ENCODE data around the gene PLXNA4. TPM values are rescaled to one million over a fixed set of nuclear protein-coding genes. Genes with fewer than 3 reads are reported as not detected.

Gene PLXNA4
- total RNA-seq, 1 experiment from 2014 or later = 0.10 TPM

DNA sequence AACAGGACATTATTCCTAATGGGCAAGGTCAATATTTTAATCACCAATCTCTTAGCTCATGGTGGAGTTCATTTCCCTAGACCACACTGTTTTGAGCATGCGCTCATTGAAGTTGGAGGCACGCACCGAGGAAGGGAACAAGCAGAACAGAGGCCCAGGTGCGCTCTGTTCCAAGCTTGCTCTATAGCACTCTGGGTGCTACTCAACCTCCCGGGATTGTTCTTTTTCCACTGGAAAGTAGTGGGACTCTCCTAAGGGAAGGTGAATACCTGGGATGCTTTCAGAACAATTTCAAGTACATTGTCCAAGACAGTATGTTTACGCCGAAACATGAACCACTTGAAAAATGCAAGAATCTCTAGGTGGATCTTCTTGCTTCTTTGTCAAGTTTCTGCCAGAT, 16.2 kb downstream of the PLXNA4 start:
- DNase-seq (ENCODE audit: low read depth, low spot score) = no peak
- no peaks in the 10 kb centered on the region for H3K9me3 ChIP-seq (ENCODE audit: control insufficient read depth, insufficient read depth, low read depth, low read length)
- TF ChIP-seq SIN3A (IDR thresholded peaks at IDR 0.05; ENCODE audit: borderline replicate concordance, insufficient read depth, low read depth, low read length) (no peak), POLR2AphosphoS5 (IDR thresholded peaks at IDR 0.05; ENCODE audit: low read depth, low read length) (no peak), TCF7L2 (IDR thresholded peaks at IDR 0.05; ENCODE audit: low read depth, low read length) (no peak)
- TF ChIP-seq, protein P1, sequence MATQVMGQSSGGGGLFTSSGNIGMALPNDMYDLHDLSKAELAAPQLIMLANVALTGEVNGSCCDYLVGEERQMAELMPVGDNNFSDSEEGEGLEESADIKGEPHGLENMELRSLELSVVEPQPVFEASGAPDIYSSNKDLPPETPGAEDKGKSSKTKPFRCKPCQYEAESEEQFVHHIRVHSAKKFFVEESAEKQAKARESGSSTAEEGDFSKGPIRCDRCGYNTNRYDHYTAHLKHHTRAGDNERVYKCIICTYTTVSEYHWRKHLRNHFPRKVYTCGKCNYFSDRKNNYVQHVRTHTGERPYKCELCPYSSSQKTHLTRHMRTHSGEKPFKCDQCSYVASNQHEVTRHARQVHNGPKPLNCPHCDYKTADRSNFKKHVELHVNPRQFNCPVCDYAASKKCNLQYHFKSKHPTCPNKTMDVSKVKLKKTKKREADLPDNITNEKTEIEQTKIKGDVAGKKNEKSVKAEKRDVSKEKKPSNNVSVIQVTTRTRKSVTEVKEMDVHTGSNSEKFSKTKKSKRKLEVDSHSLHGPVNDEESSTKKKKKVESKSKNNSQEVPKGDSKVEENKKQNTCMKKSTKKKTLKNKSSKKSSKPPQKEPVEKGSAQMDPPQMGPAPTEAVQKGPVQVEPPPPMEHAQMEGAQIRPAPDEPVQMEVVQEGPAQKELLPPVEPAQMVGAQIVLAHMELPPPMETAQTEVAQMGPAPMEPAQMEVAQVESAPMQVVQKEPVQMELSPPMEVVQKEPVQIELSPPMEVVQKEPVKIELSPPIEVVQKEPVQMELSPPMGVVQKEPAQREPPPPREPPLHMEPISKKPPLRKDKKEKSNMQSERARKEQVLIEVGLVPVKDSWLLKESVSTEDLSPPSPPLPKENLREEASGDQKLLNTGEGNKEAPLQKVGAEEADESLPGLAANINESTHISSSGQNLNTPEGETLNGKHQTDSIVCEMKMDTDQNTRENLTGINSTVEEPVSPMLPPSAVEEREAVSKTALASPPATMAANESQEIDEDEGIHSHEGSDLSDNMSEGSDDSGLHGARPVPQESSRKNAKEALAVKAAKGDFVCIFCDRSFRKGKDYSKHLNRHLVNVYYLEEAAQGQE (IDR thresholded peaks at IDR 0.05; ENCODE audit: insufficient read depth in 1 of 2, low read depth in 2 of 2, low read length in 1 of 2) = no peak
- TF ChIP-seq, protein P2, sequence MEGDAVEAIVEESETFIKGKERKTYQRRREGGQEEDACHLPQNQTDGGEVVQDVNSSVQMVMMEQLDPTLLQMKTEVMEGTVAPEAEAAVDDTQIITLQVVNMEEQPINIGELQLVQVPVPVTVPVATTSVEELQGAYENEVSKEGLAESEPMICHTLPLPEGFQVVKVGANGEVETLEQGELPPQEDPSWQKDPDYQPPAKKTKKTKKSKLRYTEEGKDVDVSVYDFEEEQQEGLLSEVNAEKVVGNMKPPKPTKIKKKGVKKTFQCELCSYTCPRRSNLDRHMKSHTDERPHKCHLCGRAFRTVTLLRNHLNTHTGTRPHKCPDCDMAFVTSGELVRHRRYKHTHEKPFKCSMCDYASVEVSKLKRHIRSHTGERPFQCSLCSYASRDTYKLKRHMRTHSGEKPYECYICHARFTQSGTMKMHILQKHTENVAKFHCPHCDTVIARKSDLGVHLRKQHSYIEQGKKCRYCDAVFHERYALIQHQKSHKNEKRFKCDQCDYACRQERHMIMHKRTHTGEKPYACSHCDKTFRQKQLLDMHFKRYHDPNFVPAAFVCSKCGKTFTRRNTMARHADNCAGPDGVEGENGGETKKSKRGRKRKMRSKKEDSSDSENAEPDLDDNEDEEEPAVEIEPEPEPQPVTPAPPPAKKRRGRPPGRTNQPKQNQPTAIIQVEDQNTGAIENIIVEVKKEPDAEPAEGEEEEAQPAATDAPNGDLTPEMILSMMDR (IDR thresholded peaks at IDR 0.05) = no peak
- no peak overlapping the region for H3K27ac ChIP-seq (ENCODE audit: low read length)
- intact Hi-C loops (cut with micrococcal nuclease; ENCODE audit: unreplicated experiment) (no loop called here), in situ Hi-C loops (cut with HindIII; ENCODE audit: low pct_unique_long_range_greater_than_20kb, low sequenced_read_pairs) (no loop called here)
- no peaks in the 10 kb centered on the region for H3K36me3 ChIP-seq (ENCODE audit: control insufficient read depth, insufficient read depth, low read length)
- H3K4me3 ChIP-seq (ENCODE audit: low read depth in 2 of 2, low read length in 2 of 2) = no peak overlapping the region
- no peak for ATAC-seq
- H3K27me3 ChIP-seq (ENCODE audit: control insufficient read depth, insufficient read depth, low read length) = peaks cover 2% of the 10 kb centered on the region; the same call in 1 of the 2 replicates
- CTCF ChIA-PET = no interaction called here
- POLR2A ChIA-PET = no interaction called here
- BruUV-seq (replicated peaks) = no TSS peak
- no peaks in the 10 kb centered on the region for H3K4me1 ChIP-seq (ENCODE audit: control insufficient read depth, insufficient read depth, low read length)

DNA sequence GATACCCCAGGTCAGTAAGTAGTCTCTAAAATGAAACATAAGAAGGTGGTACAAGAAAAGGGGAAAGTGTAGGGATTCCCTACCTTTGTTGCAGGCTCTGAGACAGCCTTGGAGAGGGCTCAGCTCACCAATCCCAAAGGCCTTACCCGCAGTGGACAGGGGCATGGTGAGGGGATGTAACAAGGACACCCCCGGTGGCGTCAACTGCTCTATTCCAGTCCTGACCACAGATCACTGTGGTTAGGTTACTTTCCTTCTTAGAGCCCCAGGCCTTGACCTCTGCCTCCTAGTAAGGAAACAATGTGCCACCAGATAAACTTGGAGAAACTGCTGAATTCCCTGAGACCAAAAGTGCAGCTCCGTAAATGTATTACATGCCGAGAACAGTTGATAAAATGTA, 17.5 kb downstream of the PLXNA4 start:
- BruUV-seq (replicated peaks) = no TSS peak
- DNase-seq (ENCODE audit: low read depth, low spot score) (no peak), ATAC-seq (no peak)
- Histone ChIP-seq H3K27ac (ENCODE audit: low read length) (no peak overlapping the region), H3K36me3 (ENCODE audit: control insufficient read depth, insufficient read depth, low read length) (no peaks in the 10 kb centered on the region), H3K4me3 (ENCODE audit: low read depth in 2 of 2, low read length in 2 of 2) (no peak overlapping the region), H3K27me3 (ENCODE audit: control insufficient read depth, insufficient read depth, low read length) (peaks cover 3% of the 10 kb centered on the region; the same call in 1 of the 2 replicates), H3K4me1 (ENCODE audit: control insufficient read depth, insufficient read depth, low read length) (no peaks in the 10 kb centered on the region), H3K9me3 (ENCODE audit: control insufficient read depth, insufficient read depth, low read depth, low read length) (no peaks in the 10 kb centered on the region)
- in situ Hi-C loops (cut with HindIII; ENCODE audit: low pct_unique_long_range_greater_than_20kb, low sequenced_read_pairs) (no loop called here), intact Hi-C loops (cut with micrococcal nuclease; ENCODE audit: unreplicated experiment) (no loop called here)
- CTCF ChIA-PET = no interaction called here
- POLR2A ChIA-PET = no interaction called here
- TF ChIP-seq, protein P2 (IDR thresholded peaks at IDR 0.05) = no peak
- TF ChIP-seq SIN3A (IDR thresholded peaks at IDR 0.05; ENCODE audit: borderline replicate concordance, insufficient read depth, low read depth, low read length) (no peak), POLR2AphosphoS5 (IDR thresholded peaks at IDR 0.05; ENCODE audit: low read depth, low read length) (no peak), TCF7L2 (IDR thresholded peaks at IDR 0.05; ENCODE audit: low read depth, low read length) (no peak)
- TF ChIP-seq, protein P1 (IDR thresholded peaks at IDR 0.05; ENCODE audit: insufficient read depth in 1 of 2, low read depth in 2 of 2, low read length in 1 of 2) = no peak

All from Panc1 (cell line).